HG02870 (cell line): ENCODE results near the gene REL.
"Not testable (repeated sequence)": the region's sequence is repeated elsewhere in the genome, so short reads cannot be mapped to it uniquely, and the experiment has no call there.

ENCODE experiments used
- ATAC-seq: cut with Tn5 transposase; IDR thresholded peaks from one replicate; pipeline ENCODE4 v1.9.1; 2021; ENCODE audit warnings: mild to moderate bottlenecking, moderate library complexity; ENCODE audit not compliant: unreplicated experiment

REL gene

GRCh38 chr2:60867007-60867406, 14.4 kb upstream of the REL start:
- ATAC-seq: no peak

DNA sequence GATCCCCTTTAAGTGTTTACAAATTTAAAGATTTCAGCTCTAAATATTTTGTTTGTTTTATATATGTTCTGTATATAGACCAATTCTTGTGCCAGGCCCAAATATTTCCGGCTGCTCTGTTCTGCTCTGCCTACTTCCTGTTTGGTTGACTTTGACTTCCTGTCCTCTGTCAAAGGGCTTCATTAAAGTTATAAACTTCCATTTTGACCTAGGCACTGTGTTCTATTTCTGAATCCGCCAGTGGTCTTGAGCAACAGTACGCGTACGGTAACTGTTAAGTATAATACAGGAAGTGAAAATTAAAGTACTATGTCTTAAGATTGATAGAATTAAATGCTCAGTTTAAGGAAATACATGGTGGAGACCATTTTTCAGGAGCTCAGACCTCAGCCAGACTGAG, 13.5 kb upstream of the REL start:
- ATAC-seq: no peak

DNA sequence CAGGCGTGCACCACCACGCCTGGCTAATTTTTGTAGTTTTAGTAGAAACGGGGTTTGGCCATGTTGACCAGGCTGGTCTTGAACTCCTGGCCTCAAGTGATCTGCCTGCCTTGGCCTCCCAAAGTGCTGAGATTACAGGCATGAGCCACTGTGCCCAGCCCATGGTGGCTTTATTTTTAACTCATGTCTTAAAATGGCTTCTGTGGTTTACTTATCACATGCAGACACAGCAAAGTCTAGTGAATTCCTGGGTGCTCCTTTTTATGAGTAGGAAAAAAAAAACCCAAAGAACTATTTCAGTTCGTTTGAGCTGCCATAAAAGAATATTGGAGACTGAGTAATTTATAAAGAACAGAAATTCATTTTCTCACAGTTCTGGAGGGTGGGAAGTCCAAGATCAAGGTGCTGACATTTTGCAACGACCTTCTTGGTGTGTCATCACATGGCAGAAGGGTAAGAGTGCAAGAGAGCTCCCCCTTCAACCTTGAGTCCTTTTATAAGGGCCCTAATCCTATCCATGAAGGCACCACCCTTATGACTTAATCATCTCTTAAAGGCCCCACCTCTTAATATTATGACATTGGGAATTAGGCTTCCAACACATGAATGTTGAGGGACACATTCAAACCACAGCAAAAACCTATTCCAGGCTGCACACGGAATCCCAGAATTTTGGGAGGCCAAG, 12.6 kb upstream of the REL start:
- ATAC-seq: no peak

DNA sequence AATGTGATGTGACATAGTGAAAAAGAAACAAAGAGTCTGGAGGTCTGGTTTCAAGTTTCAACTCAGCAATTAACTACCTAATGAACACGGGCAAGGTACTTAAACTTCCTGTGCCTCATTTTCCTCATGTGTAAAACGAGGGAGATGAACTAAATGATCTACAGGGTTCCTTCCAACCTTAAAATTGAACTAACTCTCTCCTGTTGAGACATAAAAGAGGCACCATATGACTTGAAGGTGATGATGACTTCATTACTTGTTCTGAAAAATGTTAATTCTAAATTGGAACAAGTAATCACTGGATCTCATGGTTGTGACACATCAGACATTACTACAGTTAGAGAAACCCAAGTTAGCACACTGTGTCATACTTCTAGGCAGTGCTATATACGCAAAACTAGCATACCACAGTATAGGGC, 8.9 kb upstream of the REL start:
- peak; percentile 36 for ATAC-seq

- peak; percentile 91 for ATAC-seq
Observed at GRCh38 chr2:60873381-60873780, 8.0 kb upstream of the REL start.

DNA sequence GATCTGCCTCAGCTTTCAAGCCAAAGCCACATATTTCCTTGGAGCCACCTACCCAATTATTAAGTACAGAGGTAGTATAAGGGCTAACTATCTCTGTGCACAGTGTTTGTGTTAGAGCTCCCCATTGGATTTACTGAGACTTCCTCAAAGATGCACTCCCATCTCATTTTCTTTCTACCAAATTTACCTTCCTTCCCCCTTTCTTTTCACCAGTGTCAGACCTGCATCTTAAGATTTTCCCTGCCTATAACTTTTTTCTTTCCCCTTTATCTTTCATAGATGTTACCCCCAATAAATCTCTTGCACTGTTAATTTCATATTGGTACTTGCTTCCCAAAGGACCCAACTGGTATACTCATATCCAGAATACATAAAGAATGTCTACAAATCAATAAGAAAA, 5.9 kb upstream of the REL start:
- ATAC-seq: no peak

- no peak for ATAC-seq
Observed at GRCh38 chr2:60880643-60881046, 729 bp upstream of the REL start.

DNA sequence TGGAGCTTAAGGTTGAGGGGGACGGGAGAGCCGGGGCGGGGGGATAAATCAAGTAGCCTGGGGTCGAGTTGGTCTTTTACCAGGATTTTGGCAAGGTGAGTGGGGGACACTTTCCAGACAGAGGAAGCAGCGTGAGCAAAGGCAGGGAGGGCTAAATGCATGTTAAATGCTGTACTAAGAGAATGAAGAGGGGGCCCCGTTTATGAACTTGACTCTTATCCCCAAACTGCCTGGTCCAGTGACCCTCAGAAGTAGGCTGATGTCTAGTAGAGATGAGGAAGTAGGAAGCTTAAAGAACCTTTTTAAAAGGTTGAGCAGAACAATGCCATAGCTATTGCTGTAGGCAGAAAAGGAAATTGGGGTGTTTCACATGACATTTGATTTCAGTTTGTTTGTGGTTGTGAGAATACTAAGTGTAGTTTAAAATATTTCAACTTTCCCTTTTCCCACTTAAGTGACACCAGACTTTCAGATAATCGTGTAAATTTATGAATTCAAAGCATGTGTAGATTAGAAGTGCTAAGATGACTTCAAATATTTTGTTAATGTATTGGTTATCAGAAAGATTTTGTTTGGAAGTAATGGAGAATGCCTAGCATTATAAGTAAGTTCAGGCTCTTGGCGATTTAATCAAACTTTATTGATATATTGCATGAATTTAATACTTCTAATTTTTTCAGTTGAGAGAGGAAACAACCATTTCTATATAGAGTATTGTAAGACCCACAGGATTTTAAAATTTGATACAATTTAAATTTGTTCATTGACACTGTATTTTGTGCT, 1.8 kb downstream of the REL start:
- ATAC-seq: peak; percentile 31

DNA sequence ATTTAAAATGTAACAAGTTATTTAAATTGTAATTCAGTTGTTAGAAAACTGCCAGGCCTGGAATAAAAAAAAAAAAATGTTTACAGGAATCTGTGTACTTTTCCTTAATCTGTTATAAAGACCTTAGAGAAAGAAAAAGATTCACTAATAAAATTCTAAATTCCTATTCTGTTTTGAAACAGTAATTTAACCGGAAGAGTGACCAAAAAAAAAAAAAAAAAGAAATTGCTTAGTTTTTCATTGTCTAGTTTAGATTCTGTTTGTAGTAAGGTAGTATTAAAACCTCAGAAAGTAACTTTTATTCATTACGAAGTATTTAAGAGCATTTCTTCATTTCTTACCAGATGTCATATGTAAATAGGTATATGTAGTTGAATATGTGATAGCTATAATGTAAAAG, 2.5 kb downstream of the REL start:
- ATAC-seq: no peak

DNA sequence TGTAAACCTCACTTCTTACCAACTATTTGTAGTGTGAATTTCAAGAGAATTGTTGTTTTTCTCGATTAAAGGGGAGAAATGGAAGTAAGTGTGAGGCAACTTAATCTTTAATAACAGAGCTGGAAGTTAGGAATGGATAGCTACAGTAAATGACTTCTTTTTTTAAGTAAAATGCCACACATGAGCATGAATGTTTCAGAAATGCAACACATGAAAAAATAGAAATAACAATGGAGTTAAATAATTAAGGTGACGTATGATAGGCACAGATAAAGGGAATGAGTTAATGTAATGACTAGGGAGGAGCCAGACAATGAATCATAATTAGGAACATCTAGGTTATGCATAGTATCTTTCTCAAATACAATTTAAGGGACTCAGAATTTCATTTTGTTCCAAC, 3.4 kb downstream of the REL start:
- no peak for ATAC-seq

- no peak for ATAC-seq
Observed at GRCh38 chr2:60885683-60886082, 4.3 kb downstream of the REL start.

DNA sequence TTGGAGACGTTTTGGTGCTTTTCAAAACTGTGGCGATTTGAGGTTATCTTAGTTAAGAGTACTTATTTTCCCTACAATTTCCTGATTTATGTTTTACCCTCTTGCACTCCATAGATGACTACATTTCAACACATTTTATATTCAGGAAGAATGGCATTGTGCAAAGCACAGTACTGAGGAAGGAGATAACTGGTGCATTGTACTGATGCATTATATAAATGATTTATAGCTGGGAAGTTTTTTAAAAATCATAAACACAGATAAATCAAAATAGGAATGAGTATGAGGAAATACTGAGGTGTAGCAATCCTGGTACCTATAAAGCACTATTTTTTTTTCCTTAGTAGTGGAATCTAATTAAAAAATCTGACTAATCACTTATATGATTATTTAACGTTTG, 5.6 kb downstream of the REL start:
- no peak for ATAC-seq

- ATAC-seq: no peak
Observed at GRCh38 chr2:60888853-60889252, 7.5 kb downstream of the REL start.

DNA sequence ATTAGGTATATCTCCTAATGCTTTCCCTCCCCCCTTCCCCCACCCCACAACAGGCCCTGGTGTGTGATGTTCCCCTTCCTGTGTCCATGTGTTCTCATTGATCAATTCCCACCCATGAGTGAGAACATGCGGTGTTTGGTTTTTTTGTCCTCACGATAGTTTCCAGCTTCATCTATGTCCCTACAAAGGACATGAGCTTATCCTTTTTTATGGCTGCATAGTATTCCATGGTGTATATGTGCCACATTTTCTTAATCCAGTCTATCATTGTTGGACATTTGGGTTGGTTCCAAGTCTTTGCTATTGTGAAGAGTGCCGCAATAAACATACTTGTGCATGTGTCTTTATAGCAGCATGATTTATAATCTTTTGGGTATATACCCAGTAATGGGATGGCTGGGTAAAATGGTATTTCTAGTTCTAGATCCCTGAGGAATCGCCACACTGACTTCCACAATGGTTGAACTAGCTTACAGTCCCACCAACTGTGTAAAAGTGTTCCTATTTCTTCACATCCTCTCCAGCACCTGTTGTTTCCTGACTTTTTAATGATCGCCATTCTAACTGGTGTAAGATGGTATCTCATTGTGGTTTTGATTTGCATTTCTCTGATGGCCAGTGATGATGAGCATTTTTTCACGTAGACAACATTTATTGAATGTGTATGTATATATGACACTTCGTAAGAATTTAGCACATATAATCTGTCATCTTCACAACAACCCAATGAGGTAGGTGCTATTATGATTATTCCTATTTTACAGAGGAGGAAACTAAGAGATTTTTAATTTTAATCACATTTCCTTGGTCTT, 8.4 kb downstream of the REL start:
- ATAC-seq: not testable (repeated sequence)

GRCh38 chr2:60890393-60890707, 9.0 kb downstream of the REL start:
- no peak for ATAC-seq

DNA sequence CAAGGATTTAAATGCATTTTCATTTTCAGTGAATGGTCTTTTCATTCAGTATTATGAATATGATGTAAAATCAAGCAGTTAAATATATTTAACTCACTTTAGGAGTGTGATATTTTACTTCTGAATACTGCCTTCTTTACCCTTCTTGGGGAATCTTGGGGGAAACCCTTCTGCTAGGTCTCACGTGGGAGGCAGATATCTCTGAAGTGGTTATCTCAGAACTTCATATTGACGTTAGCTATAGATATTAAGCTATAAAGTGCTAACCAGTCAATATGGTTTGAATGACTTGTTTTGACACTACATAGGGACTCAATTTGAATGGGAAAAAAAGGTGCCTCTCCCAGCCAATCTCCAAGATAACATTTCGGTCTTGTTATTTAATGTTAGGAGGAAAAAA, 9.8 kb downstream of the REL start:
- no peak for ATAC-seq

GRCh38 chr2:60898567-60898966, 17.2 kb downstream of the REL start:
- no peak for ATAC-seq

- no peak for ATAC-seq
Observed at GRCh38 chr2:60899230-60899891, 18.0 kb downstream of the REL start.

DNA sequence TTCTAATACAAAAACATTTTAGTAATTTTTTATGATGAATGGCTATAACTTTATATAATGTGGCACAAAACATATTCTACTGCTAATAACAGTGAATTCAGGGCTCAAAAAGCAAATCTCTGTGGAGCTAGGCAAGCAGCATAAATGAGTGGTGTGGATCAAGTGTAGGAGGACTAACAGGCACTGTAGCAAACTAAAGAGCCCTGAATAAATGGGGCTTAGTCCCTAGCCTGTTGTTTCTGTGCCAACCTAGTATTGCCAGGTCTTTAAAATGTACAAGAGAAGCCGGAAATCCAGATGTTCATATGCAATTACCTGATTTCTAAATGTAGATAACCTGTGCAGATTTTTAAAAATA, 18.5 kb downstream of the REL start:
- no peak for ATAC-seq

- ATAC-seq: not testable (repeated sequence)
Observed at GRCh38 chr2:60901296-60901695, 19.9 kb downstream of the REL start.

DNA sequence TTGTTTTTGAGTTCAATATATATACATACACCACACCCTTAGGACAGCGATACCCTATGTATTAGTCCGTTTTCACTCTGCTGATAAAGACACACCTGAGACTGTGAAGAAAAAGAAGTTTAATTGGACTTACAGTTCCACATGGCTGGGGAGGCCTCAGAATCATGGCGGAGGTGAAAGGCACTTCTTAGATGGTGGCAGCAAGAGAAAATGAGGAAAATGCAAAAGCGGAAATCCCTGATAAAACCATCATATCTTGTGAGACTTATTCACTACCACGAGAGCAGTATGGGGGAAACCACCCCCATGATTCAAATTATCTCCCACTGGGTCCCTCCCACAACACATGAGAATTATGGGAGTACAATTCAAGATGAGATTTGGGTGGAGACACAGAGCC, 24.5 kb downstream of the REL start:
- ATAC-seq: not testable (repeated sequence)
